WTC11 (cell line): ENCODE measurements around the gene ANTKMT. TPM values are rescaled to one million over a fixed set of nuclear protein-coding genes. Genes with fewer than 3 reads are reported as not detected.
A peak's percentile ranks its signal among the peaks of the same experiment; 100 is the strongest.

Experiments used
- ATAC-seq: fragments of 200-7000 bp; cut with Tn5 transposase; 2 replicates; pipeline ENCODE4 v1.10.0; 2021; ENCODE audit warnings: mild to moderate bottlenecking, moderate library complexity
- CTCF ChIA-PET: fragments of 300-600 bp; sonication (Branson Sonifier 250); formaldehyde crosslinking; loops from one replicate; lab custom pipeline; 2021; ENCODE audit warnings: antibody characterized with exemption; lab: Charles Lee
- POLR2A ChIA-PET: fragments of 350-600 bp; sonication (Branson Sonifier 250); formaldehyde crosslinking; loops from one replicate; lab custom pipeline; 2021; ENCODE audit warnings: antibody characterized with exemption; lab: Charles Lee
- DNase-seq: peaks from one replicate; pipeline ENCODE4 v3.0.0; 2021; ENCODE audit warnings: low spot score
- H3K27ac Mint-ChIP-seq: 2 replicates; pipeline ENCODE4 v1.8.0; 2021; ENCODE audit warnings: mixed read lengths
- H3K27me3 Mint-ChIP-seq: 2 replicates; pipeline ENCODE4 v1.8.0; 2021; ENCODE audit warnings: low read depth, mild to moderate bottlenecking, moderate library complexity, mixed read lengths
- H3K36me3 Mint-ChIP-seq: 2 replicates; pipeline ENCODE4 v1.8.0; 2021; ENCODE audit warnings: mixed read lengths
- H3K4me1 Mint-ChIP-seq: 2 replicates; pipeline ENCODE4 v1.8.0; 2022; ENCODE audit warnings: mixed read lengths
- H3K4me3 Mint-ChIP-seq: 2 replicates; pipeline ENCODE4 v1.8.0; 2021; ENCODE audit warnings: mild to moderate bottlenecking, moderate library complexity, mixed read lengths
- H3K9me3 Mint-ChIP-seq: 2 replicates; pipeline ENCODE4 v1.8.0; 2021; ENCODE audit warnings: mixed read lengths
- AFF4 ChIP-seq: sonication (generic); formaldehyde crosslinking; IDR thresholded peaks from 2 replicates; pipeline ENCODE4 v1.8.1; 2023; ENCODE audit warnings: mild to moderate bottlenecking, missing genetic modification reagents, borderline replicate concordance
- CREB1 ChIP-seq: sonication (generic); formaldehyde crosslinking; IDR thresholded peaks from 2 replicates; pipeline ENCODE4 v1.8.0; 2023; ENCODE audit warnings: mild to moderate bottlenecking, missing genetic modification reagents
- CREM ChIP-seq: sonication (generic); formaldehyde crosslinking; IDR thresholded peaks from 2 replicates; pipeline ENCODE4 v1.8.1; 2022; ENCODE audit warnings: mild to moderate bottlenecking, missing genetic modification reagents, moderate library complexity
- ESRRA ChIP-seq: sonication (generic); formaldehyde crosslinking; IDR thresholded peaks from 2 replicates; pipeline ENCODE4 v1.8.1; 2022; ENCODE audit warnings: mild to moderate bottlenecking, missing genetic modification reagents, borderline replicate concordance
- JUN ChIP-seq: sonication (generic); formaldehyde crosslinking; IDR thresholded peaks from 2 replicates; pipeline ENCODE4 v1.8.0; 2023; ENCODE audit warnings: mild to moderate bottlenecking, missing genetic modification reagents
- RORB ChIP-seq: fragments of 250-450 bp; sonication (Bioruptor Pico); IDR thresholded peaks from 2 replicates; pipeline ENCODE4 v1.9.0; 2021; ENCODE audit warnings: mild to moderate bottlenecking
- STAT6 ChIP-seq: sonication (generic); formaldehyde crosslinking; conservative IDR thresholded peaks from 2 replicates; pipeline ENCODE4 v1.8.1; 2023; ENCODE audit warnings: mild to moderate bottlenecking, low read depth, missing genetic modification reagents, moderate library complexity
- TCF7 ChIP-seq: sonication (generic); formaldehyde crosslinking; IDR thresholded peaks from 2 replicates; pipeline ENCODE4 v1.8.0; 2022; ENCODE audit warnings: mild to moderate bottlenecking, low read depth, missing genetic modification reagents, moderate library complexity
- TEAD1 ChIP-seq: sonication (generic); formaldehyde crosslinking; IDR thresholded peaks from 2 replicates; pipeline ENCODE4 v1.8.0; 2022; ENCODE audit warnings: mild to moderate bottlenecking, missing genetic modification reagents
- ZNF219 ChIP-seq: sonication (generic); formaldehyde crosslinking; IDR thresholded peaks from 2 replicates; pipeline ENCODE4 v1.8.0; 2023; ENCODE audit warnings: missing genetic modification reagents, mild to moderate bottlenecking, borderline replicate concordance
- ZNF396 ChIP-seq: fragments of 250-450 bp; sonication (Bioruptor Pico); IDR thresholded peaks from 2 replicates; pipeline ENCODE4 v1.8.0; 2021; ENCODE audit warnings: mild to moderate bottlenecking, moderate library complexity, borderline replicate concordance
- total RNA-seq: library from RNA; stranded (reverse); gene quantifications from 3 replicates; pipeline ENCODE4 v1.2.3, GENCODE V29; 2021
- TF ChIP-seq, protein P1 (sequence below): sonication (generic); formaldehyde crosslinking; IDR thresholded peaks from 2 replicates; pipeline ENCODE4 v1.8.1; 2023; ENCODE audit warnings: mild to moderate bottlenecking, moderate library complexity, missing genetic modification reagents
- TF ChIP-seq, protein P2 (sequence below): sonication (generic); formaldehyde crosslinking; IDR thresholded peaks from 2 replicates; pipeline ENCODE4 v1.8.0; 2022; ENCODE audit warnings: mild to moderate bottlenecking, missing genetic modification reagents
- TF ChIP-seq, protein P3 (sequence below): sonication (generic); formaldehyde crosslinking; IDR thresholded peaks from 2 replicates; pipeline ENCODE4 v1.8.1; 2023; ENCODE audit warnings: mild to moderate bottlenecking, missing genetic modification reagents
- TF ChIP-seq, protein P4 (sequence below): sonication (generic); formaldehyde crosslinking; IDR thresholded peaks from 2 replicates; pipeline ENCODE4 v1.8.1; 2022; ENCODE audit warnings: mild to moderate bottlenecking, moderate library complexity, missing genetic modification reagents
- TF ChIP-seq, protein P5 (sequence below): sonication (generic); formaldehyde crosslinking; IDR thresholded peaks from 2 replicates; pipeline ENCODE4 v1.8.0; 2023; ENCODE audit warnings: mild to moderate bottlenecking, missing genetic modification reagents
- TF ChIP-seq, protein P6 (sequence below): sonication (generic); formaldehyde crosslinking; IDR thresholded peaks from 2 replicates; pipeline ENCODE4 v1.8.1; 2022; ENCODE audit warnings: low read depth, mild to moderate bottlenecking, moderate library complexity, missing genetic modification reagents, borderline replicate concordance

Gene ANTKMT
- total RNA-seq, 1 experiment from 2014 or later: 40.6 TPM

GRCh38 chr16:684071-684794 lies 36.7 kb upstream of the ANTKMT start, which contains the start of gene JMJD8 (continued):
- TF ChIP-seq STAT6 (CRISPR knock-in tag) (no peak), ESRRA (CRISPR knock-in tag) (no peak), ZNF396 (CRISPR knock-in tag) (no peak), CREB1 (no peak), CREM (CRISPR knock-in tag) (0 out of 2 replicates have a peak, but pooled peaks have one; percentile 37), AFF4 (CRISPR knock-in tag) (no peak)
- TF ChIP-seq, protein P1, sequence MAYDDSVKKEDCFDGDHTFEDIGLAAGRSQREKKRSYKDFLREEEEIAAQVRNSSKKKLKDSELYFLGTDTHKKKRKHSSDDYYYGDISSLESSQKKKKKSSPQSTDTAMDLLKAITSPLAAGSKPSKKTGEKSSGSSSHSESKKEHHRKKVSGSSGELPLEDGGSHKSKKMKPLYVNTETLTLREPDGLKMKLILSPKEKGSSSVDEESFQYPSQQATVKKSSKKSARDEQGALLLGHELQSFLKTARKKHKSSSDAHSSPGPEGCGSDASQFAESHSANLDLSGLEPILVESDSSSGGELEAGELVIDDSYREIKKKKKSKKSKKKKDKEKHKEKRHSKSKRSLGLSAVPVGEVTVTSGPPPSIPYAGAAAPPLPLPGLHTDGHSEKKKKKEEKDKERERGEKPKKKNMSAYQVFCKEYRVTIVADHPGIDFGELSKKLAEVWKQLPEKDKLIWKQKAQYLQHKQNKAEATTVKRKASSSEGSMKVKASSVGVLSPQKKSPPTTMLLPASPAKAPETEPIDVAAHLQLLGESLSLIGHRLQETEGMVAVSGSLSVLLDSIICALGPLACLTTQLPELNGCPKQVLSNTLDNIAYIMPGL: no peak; the same call in 1 of the 2 replicates
- TF ChIP-seq, protein P2, sequence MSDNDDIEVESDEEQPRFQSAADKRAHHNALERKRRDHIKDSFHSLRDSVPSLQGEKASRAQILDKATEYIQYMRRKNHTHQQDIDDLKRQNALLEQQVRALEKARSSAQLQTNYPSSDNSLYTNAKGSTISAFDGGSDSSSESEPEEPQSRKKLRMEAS (CRISPR knock-in tag): peak; percentile 37; the same call in 1 of the 2 replicates
- TF ChIP-seq, protein P3, sequence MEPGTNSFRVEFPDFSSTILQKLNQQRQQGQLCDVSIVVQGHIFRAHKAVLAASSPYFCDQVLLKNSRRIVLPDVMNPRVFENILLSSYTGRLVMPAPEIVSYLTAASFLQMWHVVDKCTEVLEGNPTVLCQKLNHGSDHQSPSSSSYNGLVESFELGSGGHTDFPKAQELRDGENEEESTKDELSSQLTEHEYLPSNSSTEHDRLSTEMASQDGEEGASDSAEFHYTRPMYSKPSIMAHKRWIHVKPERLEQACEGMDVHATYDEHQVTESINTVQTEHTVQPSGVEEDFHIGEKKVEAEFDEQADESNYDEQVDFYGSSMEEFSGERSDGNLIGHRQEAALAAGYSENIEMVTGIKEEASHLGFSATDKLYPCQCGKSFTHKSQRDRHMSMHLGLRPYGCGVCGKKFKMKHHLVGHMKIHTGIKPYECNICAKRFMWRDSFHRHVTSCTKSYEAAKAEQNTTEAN: no peak; the same call in 1 of the 2 replicates
- TF ChIP-seq, all 79 proteins: peak for 14

GRCh38 chr16:684961-685696 lies 35.8 kb upstream of the ANTKMT start:
- ChIA-PET POLR2A (interaction anchor here (1.6 kb wide), 1 partner anchor 10 kb away, joined by 6 read pairs; no protein-coding TSS in a partner anchor), CTCF (interaction anchor here (0.6 to 1.7 kb wide), 5 partner anchors 10 to 110 kb away, joined by 3 to 8 read pairs (median 3); partner anchors contain the start of gene RHBDL1)
- H3K27me3 Mint-ChIP-seq: no peaks in the 10 kb centered on the region
- H3K27ac Mint-ChIP-seq: no peak overlapping the region
- H3K4me1 Mint-ChIP-seq: peaks cover 20% of the 10 kb centered on the region
- DNase-seq: no peak
- no peak overlapping the region for H3K4me3 Mint-ChIP-seq
- ATAC-seq: no peak
- H3K9me3 Mint-ChIP-seq: no peaks in the 10 kb centered on the region
- H3K36me3 Mint-ChIP-seq: peaks cover 25% of the 10 kb centered on the region
- TF ChIP-seq, protein P4, sequence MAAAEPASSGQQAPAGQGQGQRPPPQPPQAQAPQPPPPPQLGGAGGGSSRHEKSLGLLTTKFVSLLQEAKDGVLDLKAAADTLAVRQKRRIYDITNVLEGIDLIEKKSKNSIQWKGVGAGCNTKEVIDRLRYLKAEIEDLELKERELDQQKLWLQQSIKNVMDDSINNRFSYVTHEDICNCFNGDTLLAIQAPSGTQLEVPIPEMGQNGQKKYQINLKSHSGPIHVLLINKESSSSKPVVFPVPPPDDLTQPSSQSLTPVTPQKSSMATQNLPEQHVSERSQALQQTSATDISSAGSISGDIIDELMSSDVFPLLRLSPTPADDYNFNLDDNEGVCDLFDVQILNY (CRISPR knock-in tag): no peak
- TF ChIP-seq, protein P5, sequence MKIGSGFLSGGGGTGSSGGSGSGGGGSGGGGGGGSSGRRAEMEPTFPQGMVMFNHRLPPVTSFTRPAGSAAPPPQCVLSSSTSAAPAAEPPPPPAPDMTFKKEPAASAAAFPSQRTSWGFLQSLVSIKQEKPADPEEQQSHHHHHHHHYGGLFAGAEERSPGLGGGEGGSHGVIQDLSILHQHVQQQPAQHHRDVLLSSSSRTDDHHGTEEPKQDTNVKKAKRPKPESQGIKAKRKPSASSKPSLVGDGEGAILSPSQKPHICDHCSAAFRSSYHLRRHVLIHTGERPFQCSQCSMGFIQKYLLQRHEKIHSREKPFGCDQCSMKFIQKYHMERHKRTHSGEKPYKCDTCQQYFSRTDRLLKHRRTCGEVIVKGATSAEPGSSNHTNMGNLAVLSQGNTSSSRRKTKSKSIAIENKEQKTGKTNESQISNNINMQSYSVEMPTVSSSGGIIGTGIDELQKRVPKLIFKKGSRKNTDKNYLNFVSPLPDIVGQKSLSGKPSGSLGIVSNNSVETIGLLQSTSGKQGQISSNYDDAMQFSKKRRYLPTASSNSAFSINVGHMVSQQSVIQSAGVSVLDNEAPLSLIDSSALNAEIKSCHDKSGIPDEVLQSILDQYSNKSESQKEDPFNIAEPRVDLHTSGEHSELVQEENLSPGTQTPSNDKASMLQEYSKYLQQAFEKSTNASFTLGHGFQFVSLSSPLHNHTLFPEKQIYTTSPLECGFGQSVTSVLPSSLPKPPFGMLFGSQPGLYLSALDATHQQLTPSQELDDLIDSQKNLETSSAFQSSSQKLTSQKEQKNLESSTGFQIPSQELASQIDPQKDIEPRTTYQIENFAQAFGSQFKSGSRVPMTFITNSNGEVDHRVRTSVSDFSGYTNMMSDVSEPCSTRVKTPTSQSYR: no peak
- TF ChIP-seq TEAD1 (CRISPR knock-in tag) (no peak), TCF7 (CRISPR knock-in tag) (no peak), RORB (CRISPR knock-in tag) (no peak), ZNF219 (CRISPR knock-in tag) (no peak), JUN (CRISPR knock-in tag) (no peak)
- TF ChIP-seq, protein P6, sequence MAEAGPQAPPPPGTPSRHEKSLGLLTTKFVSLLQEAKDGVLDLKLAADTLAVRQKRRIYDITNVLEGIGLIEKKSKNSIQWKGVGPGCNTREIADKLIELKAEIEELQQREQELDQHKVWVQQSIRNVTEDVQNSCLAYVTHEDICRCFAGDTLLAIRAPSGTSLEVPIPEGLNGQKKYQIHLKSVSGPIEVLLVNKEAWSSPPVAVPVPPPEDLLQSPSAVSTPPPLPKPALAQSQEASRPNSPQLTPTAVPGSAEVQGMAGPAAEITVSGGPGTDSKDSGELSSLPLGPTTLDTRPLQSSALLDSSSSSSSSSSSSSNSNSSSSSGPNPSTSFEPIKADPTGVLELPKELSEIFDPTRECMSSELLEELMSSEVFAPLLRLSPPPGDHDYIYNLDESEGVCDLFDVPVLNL (CRISPR knock-in tag): no peak
